Vagina (tissue), 2 donors: Measurements from ENCODE around the gene SIX3. TPM values are rescaled to one million over a fixed set of nuclear protein-coding genes. Genes with fewer than 3 reads are reported as not detected.

Experiments used
- DNase-seq, 2 donors: peaks; one replicate each; pipeline ENCODE4 v3.0.0-alpha.2; 2017; ENCODE audit errors: extremely low spot score in 2 of 2
- H3K27ac ChIP-seq: fragments of 200-600 bp; sonication (generic); one replicate; pipeline ENCODE4 v1.5.1; 2019
- H3K27me3 ChIP-seq: fragments of 200-600 bp; sonication (generic); one replicate; pipeline ENCODE4 v1.5.1; 2019
- H3K36me3 ChIP-seq, 2 donors: fragments of 200-600 bp; sonication (generic); one replicate each; pipeline ENCODE4 v1.5.1; 2017 to 2019
- H3K4me1 ChIP-seq: fragments of 200-600 bp; sonication (generic); one replicate; pipeline ENCODE4 v1.5.1; 2019
- H3K4me3 ChIP-seq, 2 donors: fragments of 200-600 bp; sonication (generic); 1 replicate in 1 of 2; 2 replicates in 1 of 2; pipeline ENCODE4 v1.5.1; 2016 to 2019
- H3K9me3 ChIP-seq: fragments of 200-600 bp; sonication (generic); one replicate; pipeline ENCODE4 v1.5.1; 2019
- POLR2A ChIP-seq, 2 donors: fragments of 450-650 bp; IDR thresholded peaks; one replicate each; pipeline ENCODE4 v1.6.1; 2017; ENCODE audit warnings: antibody characterized with exemption in 2 of 2, mild to moderate bottlenecking in 2 of 2, moderate library complexity in 2 of 2
- POLR2AphosphoS5 ChIP-seq, 2 donors: sonication (generic); formaldehyde crosslinking; IDR thresholded peaks; one replicate each; pipeline ENCODE4 v1.9.0; 2017; ENCODE audit warnings: antibody characterized with exemption in 2 of 2, mild to moderate bottlenecking in 2 of 2, low read depth in 1 of 2; ENCODE audit not compliant: insufficient read depth in 1 of 2
- intact Hi-C: fragments of 100-400 bp; cut with DNase I; formaldehyde crosslinking; loops from one replicate; pipeline ENCODE4 v1.15.1; 2023
- total RNA-seq: library from RNA; depleted of rRNA; stranded (reverse); fragments of >200 nt; gene quantifications from one replicate; pipeline ENCODE4 v1.2.3, GENCODE V29; 2016
- TF ChIP-seq, protein P1 (sequence below), 3 experiments: fragments of 450-650 bp in 2 of 3; fragments of 200-600 bp in 1 of 3; sonication (generic) in 1 of 3; IDR thresholded peaks; one replicate each; pipeline ENCODE4 v1.5.1; 2017 to 2019; ENCODE audit warnings: antibody characterized with exemption in 3 of 3, mild to moderate bottlenecking in 2 of 3, moderate library complexity in 2 of 3

SIX3 gene
- total RNA-seq, 1 donor from 2014 or later, result not detected

DNA sequence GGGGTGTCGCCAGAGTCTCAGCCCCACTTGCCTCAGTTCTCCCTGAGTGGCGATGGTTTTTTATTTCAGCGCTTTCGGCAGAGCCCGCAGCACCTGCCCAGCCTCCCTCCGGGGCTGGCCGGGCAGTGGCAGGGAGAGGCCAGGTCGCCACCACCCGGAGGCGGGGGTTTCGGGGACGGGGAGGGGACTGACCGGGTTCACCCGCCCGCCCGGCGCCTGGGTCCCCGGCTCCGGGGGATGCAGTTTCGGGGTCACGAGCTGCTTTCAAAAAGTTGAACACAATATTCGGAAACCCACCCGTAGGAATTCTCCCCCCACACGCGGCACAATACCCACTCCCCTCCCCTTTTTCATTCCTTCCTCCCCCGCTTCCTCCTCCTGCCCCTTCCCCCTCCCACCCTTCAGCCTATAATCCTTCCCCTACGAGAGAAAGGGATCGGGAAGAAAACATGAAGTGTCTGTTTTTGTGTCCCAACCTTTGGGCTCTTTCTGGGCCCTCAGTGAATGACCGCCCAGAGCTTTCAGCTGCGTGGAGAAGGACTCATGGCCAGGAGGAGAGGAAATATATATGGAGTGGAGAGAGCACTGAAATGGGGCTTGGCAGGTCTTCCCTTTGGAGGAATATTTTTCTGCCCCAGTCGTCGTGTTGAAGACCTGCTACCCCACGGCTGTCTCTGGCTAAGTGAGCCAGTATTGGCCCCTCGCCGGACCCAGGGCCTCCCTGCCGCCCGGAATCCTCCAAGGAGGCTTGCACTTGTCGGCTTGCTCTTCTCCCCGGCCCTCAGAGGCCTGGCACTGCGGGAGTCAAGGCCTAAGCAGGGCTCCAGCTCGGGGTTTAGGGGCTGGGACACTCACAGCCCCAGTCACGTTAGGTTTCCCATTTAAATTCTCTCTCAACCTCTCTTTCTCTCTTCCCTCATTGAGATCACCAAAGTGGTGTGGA is 2.1 kb upstream of the SIX3 start:
- intact Hi-C loops, result no loop called here
- peak overlapping the region in 1 of 2 donors; percentile 3 for H3K4me3 ChIP-seq
- no peak for DNase-seq

GRCh38 chr2:44940049-44940494 is 1.4 kb upstream of the SIX3 start:
- Histone ChIP-seq H3K36me3 (no peaks in the 10 kb centered on the region), H3K4me1 (peaks cover 68% of the 10 kb centered on the region), H3K4me3 (no peak overlapping the region), H3K27me3 (peaks cover 9% of the 10 kb centered on the region), H3K9me3 (no peaks in the 10 kb centered on the region), H3K27ac (no peak overlapping the region)
- intact Hi-C loops, result no loop called here
- DNase-seq, result no peak
- TF ChIP-seq, protein P1, sequence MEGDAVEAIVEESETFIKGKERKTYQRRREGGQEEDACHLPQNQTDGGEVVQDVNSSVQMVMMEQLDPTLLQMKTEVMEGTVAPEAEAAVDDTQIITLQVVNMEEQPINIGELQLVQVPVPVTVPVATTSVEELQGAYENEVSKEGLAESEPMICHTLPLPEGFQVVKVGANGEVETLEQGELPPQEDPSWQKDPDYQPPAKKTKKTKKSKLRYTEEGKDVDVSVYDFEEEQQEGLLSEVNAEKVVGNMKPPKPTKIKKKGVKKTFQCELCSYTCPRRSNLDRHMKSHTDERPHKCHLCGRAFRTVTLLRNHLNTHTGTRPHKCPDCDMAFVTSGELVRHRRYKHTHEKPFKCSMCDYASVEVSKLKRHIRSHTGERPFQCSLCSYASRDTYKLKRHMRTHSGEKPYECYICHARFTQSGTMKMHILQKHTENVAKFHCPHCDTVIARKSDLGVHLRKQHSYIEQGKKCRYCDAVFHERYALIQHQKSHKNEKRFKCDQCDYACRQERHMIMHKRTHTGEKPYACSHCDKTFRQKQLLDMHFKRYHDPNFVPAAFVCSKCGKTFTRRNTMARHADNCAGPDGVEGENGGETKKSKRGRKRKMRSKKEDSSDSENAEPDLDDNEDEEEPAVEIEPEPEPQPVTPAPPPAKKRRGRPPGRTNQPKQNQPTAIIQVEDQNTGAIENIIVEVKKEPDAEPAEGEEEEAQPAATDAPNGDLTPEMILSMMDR (IDR thresholded peaks at IDR 0.05), result no peak
- TF ChIP-seq POLR2AphosphoS5 (IDR thresholded peaks at IDR 0.05; ENCODE audit: insufficient read depth in 1 of 2, low read depth in 1 of 2) (no peak), POLR2A (IDR thresholded peaks at IDR 0.05) (no peak)

More for the DNA sequence above, 2.1 kb upstream of the SIX3 start:
- no peaks in the 10 kb centered on the region for H3K36me3 ChIP-seq
- H3K4me1 ChIP-seq, result peaks cover 69% of the 10 kb centered on the region
- no peaks in the 10 kb centered on the region for H3K9me3 ChIP-seq
- TF ChIP-seq POLR2A (IDR thresholded peaks at IDR 0.05), result no peak
- TF ChIP-seq, protein P1 (IDR thresholded peaks at IDR 0.05), result no peak
- TF ChIP-seq POLR2AphosphoS5 (IDR thresholded peaks at IDR 0.05; ENCODE audit: insufficient read depth in 1 of 2, low read depth in 1 of 2), result no peak
- H3K27me3 ChIP-seq, result peaks cover 5% of the 10 kb centered on the region
- no peak overlapping the region for H3K27ac ChIP-seq

- Histone ChIP-seq H3K27me3 (peaks cover 9% of the 10 kb centered on the region), H3K4me3 (peak overlapping the region; percentile 15 to 34), H3K27ac (no peak overlapping the region), H3K9me3 (no peaks in the 10 kb centered on the region), H3K4me1 (peaks cover 60% of the 10 kb centered on the region), H3K36me3 (no peaks in the 10 kb centered on the region)
- intact Hi-C loops, result no loop called here
- TF ChIP-seq, protein P1 (IDR thresholded peaks at IDR 0.05), result no peak
- TF ChIP-seq POLR2A (IDR thresholded peaks at IDR 0.05), result no peak
- no peak for TF ChIP-seq POLR2AphosphoS5 (IDR thresholded peaks at IDR 0.05; ENCODE audit: insufficient read depth in 1 of 2, low read depth in 1 of 2)
- DNase-seq, result no peak
Measured at GRCh38 chr2:44940732-44941464, 604 bp upstream of the SIX3 start.

- Histone ChIP-seq H3K9me3 (no peaks in the 10 kb centered on the region), H3K27me3 (peaks cover 4% of the 10 kb centered on the region), H3K4me1 (peaks cover 56% of the 10 kb centered on the region), H3K27ac (no peak overlapping the region), H3K36me3 (no peaks in the 10 kb centered on the region), H3K4me3 (peak overlapping the region; percentile 15 to 34)
- DNase-seq, result no peak
- TF ChIP-seq POLR2AphosphoS5 (IDR thresholded peaks at IDR 0.05; ENCODE audit: insufficient read depth in 1 of 2, low read depth in 1 of 2) (no peak), POLR2A (IDR thresholded peaks at IDR 0.05) (no peak)
- TF ChIP-seq, protein P1 (IDR thresholded peaks at IDR 0.05), result no peak
- intact Hi-C loops, result no loop called here
Measured at GRCh38 chr2:44942304-44943030, 965 bp downstream of the SIX3 start.
